Hepatocyte (in vitro differentiated cells): Measurements from ENCODE around the gene FXYD6. TPM values are rescaled to one million over a fixed set of nuclear protein-coding genes. Genes with fewer than 3 reads are reported as not detected.

Experiments
- DNase-seq: peaks from one replicate; pipeline ENCODE4 v3.0.0-alpha.2; 2016; ENCODE audit warnings: low spot score
- H2AFZ ChIP-seq: fragments of 200-600 bp; sonication (generic); 2 replicates; pipeline ENCODE4 v1.6.0; 2016; ENCODE audit warnings: antibody characterized with exemption, mild to moderate bottlenecking
- H3K27ac ChIP-seq: fragments of 200-600 bp; sonication (generic); 2 replicates; pipeline ENCODE4 v1.5.1; 2016; ENCODE audit warnings: mild to moderate bottlenecking
- H3K27me3 ChIP-seq: fragments of 200-600 bp; sonication (generic); 2 replicates; pipeline ENCODE4 v1.6.1; 2016
- H3K36me3 ChIP-seq: fragments of 200-600 bp; sonication (generic); replicated peaks from 2 replicates; pipeline ENCODE4 v1.5.1; 2016; ENCODE audit warnings: low read depth; ENCODE audit not compliant: insufficient read depth
- H3K4me1 ChIP-seq: fragments of 200-600 bp; sonication (generic); 2 replicates; pipeline ENCODE4 v1.5.1; 2016; ENCODE audit warnings: mild to moderate bottlenecking, moderate library complexity; ENCODE audit not compliant: insufficient read depth
- H3K4me2 ChIP-seq: fragments of 200-600 bp; sonication (generic); 2 replicates; pipeline ENCODE4 v1.6.0; 2016
- H3K4me3 ChIP-seq: fragments of 200-600 bp; sonication (generic); 2 replicates; pipeline ENCODE4 v1.5.1; 2016; ENCODE audit warnings: mild to moderate bottlenecking
- H3K79me2 ChIP-seq: fragments of 200-600 bp; sonication (generic); 2 replicates; pipeline ENCODE4 v1.6.0; 2017; ENCODE audit warnings: mild to moderate bottlenecking
- H3K9me2 ChIP-seq: fragments of 200-600 bp; sonication (generic); replicated peaks from 2 replicates; pipeline ENCODE4 v1.6.0; 2017; ENCODE audit warnings: mild to moderate bottlenecking; ENCODE audit not compliant: insufficient read depth
- H3K9me3 ChIP-seq: fragments of 200-600 bp; sonication (generic); 2 replicates; pipeline ENCODE4 v1.5.1; 2016; ENCODE audit warnings: low read depth, mild to moderate bottlenecking
- H4K20me1 ChIP-seq: fragments of 200-600 bp; sonication (generic); 2 replicates; pipeline ENCODE4 v1.6.0; 2016; ENCODE audit warnings: mild to moderate bottlenecking; ENCODE audit not compliant: insufficient read depth, poor library complexity, severe bottlenecking
- EZH2 ChIP-seq: fragments of 200-600 bp; sonication (generic); IDR thresholded peaks from 2 replicates; pipeline ENCODE4 v1.6.1; 2016; ENCODE audit warnings: antibody characterized with exemption, mild to moderate bottlenecking, borderline replicate concordance
- EZH2phosphoT487 ChIP-seq: fragments of 200-600 bp; sonication (generic); IDR thresholded peaks from one replicate; pipeline ENCODE4 v1.6.1; 2018; ENCODE audit warnings: antibody characterized with exemption, mild to moderate bottlenecking, low read depth, moderate library complexity; ENCODE audit not compliant: unreplicated experiment, severe bottlenecking
- WGBS: methylation state at CpG from one replicate; pipeline ENCODE4 v1.1.6; 2016; ENCODE audit warnings: low lambda C conversion rate; ENCODE audit errors: missing lambda C conversion rate; 5-methylcytosine and 5-hydroxymethylcytosine counted together
- polyA plus RNA-seq: library from polyadenylated mRNA; unstranded; fragments of >200 nt; fragmentation: Nextera tagmentation; extraction: Ambion mirVana; gene quantifications from 2 replicates; pipeline ENCODE4 v1.2.1, GENCODE V29; 2016
- total RNA-seq: library from RNA; depleted of rRNA; stranded (reverse); fragments of >200 nt; gene quantifications from 2 replicates; pipeline ENCODE4 v1.2.3, GENCODE V29; 2014
- TF ChIP-seq, protein P1 (sequence below): fragments of 200-600 bp; sonication (generic); IDR thresholded peaks from 2 replicates; pipeline ENCODE4 v1.5.1; 2016; ENCODE audit warnings: antibody characterized with exemption, mild to moderate bottlenecking; ENCODE audit not compliant: poor library complexity

FXYD6 gene
- total and polyA plus RNA-seq, 2 experiments from 2014 or later, result 28.3 to 56.9 TPM

DNA sequence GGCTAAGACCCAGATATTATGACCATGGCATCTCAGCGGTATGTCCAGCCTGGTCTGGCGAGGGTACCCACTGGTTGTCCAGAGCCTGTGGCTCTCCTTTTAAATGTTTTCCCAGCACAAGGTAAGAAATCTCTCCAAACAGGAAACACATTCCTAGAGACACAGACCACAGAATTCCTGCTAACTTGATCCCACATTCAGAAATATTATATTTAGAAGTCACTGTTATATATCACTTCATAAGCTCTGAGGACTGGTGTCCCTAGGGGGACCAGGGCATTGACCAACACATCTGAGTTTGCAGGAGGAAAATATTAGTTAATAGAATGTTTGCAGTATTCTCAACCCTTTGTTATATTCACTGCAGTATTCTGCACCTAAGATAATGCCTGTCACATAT, 29.7 kb upstream of the FXYD6 start:
- no peak overlapping the region for H2AFZ ChIP-seq
- no peak overlapping the region for H3K4me2 ChIP-seq
- H3K27me3 ChIP-seq, result no peaks in the 10 kb centered on the region
- no peak overlapping the region for H3K27ac ChIP-seq
- TF ChIP-seq EZH2phosphoT487 (no peak), EZH2 (no peak)
- TF ChIP-seq, protein P1, sequence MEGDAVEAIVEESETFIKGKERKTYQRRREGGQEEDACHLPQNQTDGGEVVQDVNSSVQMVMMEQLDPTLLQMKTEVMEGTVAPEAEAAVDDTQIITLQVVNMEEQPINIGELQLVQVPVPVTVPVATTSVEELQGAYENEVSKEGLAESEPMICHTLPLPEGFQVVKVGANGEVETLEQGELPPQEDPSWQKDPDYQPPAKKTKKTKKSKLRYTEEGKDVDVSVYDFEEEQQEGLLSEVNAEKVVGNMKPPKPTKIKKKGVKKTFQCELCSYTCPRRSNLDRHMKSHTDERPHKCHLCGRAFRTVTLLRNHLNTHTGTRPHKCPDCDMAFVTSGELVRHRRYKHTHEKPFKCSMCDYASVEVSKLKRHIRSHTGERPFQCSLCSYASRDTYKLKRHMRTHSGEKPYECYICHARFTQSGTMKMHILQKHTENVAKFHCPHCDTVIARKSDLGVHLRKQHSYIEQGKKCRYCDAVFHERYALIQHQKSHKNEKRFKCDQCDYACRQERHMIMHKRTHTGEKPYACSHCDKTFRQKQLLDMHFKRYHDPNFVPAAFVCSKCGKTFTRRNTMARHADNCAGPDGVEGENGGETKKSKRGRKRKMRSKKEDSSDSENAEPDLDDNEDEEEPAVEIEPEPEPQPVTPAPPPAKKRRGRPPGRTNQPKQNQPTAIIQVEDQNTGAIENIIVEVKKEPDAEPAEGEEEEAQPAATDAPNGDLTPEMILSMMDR, result no peak
- H3K4me3 ChIP-seq, result no peak overlapping the region
- no peaks in the 10 kb centered on the region for H3K79me2 ChIP-seq
- no peaks in the 10 kb centered on the region for H3K9me3 ChIP-seq
- DNase-seq, result no peak
- H4K20me1 ChIP-seq, result no peaks in the 10 kb centered on the region
- peaks cover 18% of the 10 kb centered on the region for H3K4me1 ChIP-seq
- no peaks in the 10 kb centered on the region for H3K9me2 ChIP-seq
- H3K36me3 ChIP-seq, result no peaks in the 10 kb centered on the region
- WGBS, result 95% methylated on average over 2 of the region's 2 CpGs

DNA sequence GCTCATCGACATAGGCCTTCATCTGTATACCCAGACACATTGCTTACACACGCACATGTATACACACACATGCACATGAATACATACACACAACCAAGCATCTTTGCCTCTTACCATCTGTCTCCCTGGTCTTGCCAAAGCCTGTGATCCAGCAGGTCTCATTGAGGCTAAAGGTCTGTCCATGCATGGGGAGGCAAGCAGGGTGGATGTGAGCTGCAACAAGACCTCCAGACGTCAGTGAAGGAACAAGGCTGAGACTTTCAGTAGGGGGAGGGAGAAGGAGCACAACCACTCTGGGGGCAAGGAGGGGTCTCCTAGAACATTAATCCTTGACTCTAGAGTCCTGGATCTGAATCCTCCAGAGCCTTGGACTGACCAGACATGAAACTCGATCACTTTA, 29.1 kb upstream of the FXYD6 start:
- Histone ChIP-seq H3K27ac (no peak overlapping the region), H3K79me2 (no peaks in the 10 kb centered on the region), H3K4me3 (no peak overlapping the region), H3K4me1 (peaks cover 18% of the 10 kb centered on the region), H4K20me1 (no peaks in the 10 kb centered on the region), H3K9me3 (no peaks in the 10 kb centered on the region), H2AFZ (no peak overlapping the region), H3K27me3 (no peaks in the 10 kb centered on the region), H3K9me2 (no peaks in the 10 kb centered on the region), H3K4me2 (no peak overlapping the region), H3K36me3 (no peaks in the 10 kb centered on the region)
- WGBS, result 78% methylated on average over 4 of the region's 4 CpGs
- DNase-seq, result no peak
- TF ChIP-seq, protein P1, result no peak
- TF ChIP-seq EZH2 (no peak), EZH2phosphoT487 (no peak)

DNA sequence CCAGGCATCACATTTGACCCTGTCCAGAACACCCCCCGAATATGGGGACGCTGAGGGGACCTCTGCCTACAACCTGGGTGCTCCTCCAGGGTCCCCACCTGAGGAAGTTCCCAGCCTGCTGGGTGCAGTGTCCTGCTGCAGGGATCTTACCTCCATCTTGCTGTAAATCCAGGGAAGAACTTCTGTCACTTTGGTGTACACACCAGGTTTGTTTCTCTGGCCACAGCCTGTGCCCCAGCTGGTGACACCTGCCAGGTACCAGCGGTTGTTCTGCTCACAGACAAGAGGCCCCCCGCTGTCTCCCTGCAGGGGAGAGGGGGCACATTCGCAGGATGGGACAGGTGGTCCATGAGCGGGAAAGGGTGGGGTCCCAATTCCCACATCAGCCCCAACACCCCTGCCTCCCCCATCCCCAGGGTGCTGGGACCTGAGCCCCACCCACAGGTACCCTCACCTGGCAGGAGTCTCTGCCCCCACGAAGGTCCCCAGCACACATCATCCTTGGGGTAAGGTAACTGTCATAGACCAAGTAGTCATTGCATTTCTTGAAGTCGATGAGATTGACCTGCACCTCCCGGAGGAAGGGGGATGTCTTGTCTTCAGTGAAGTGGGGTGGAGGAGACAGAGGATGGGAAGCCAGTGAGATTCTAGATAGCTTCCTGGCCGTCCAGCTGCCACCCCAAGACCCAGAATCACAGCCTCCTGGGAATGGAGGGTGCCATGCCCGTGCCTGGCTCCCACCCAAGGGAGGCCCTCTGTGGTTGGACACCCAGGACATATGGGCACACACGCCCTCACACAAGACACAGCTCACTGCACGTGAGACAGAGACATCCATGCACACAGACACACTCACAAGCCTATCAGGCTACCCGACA, 27.3 kb upstream of the FXYD6 start:
- H3K9me2 ChIP-seq, result no peaks in the 10 kb centered on the region
- H4K20me1 ChIP-seq, result no peaks in the 10 kb centered on the region
- H3K36me3 ChIP-seq, result no peaks in the 10 kb centered on the region
- H3K9me3 ChIP-seq, result no peaks in the 10 kb centered on the region
- no peak overlapping the region for H2AFZ ChIP-seq
- 90% methylated on average over 13 of the region's 14 CpGs for WGBS
- no peak for DNase-seq
- no peak overlapping the region for H3K27ac ChIP-seq
- no peak overlapping the region for H3K4me2 ChIP-seq
- no peaks in the 10 kb centered on the region for H3K27me3 ChIP-seq
- H3K79me2 ChIP-seq, result no peaks in the 10 kb centered on the region
- TF ChIP-seq EZH2, result no peak
- TF ChIP-seq EZH2phosphoT487, result no peak
- TF ChIP-seq, protein P1, result no peak
- H3K4me1 ChIP-seq, result peaks cover 11% of the 10 kb centered on the region
- no peak overlapping the region for H3K4me3 ChIP-seq
